Fibroblast of gingiva (primary cell): ENCODE measurements around the gene VWA3B.

Experiments
- DNase-seq: peaks from one replicate; pipeline ENCODE4 v3.0.0-alpha.2; 2011; ENCODE audit warnings: low read depth

Gene VWA3B

GRCh38 chr2:98335271-98335670 lies 248.3 kb downstream of the VWA3B start:
- no peak for DNase-seq

- no peak for DNase-seq
Measured at GRCh38 chr2:98341241-98341640, 254.3 kb downstream of the VWA3B start.

- DNase-seq = no peak
Measured at GRCh38 chr2:98343285-98343684, 256.3 kb downstream of the VWA3B start.

- no peak for DNase-seq
Measured at GRCh38 chr2:98346311-98347236, 259.6 kb downstream of the VWA3B start, which contains the start of gene CNGA3. TSS of gene CNGA3 (plus strand) at chr2:98346456. CDS start at chr2:98369976, 23,520 bp downstream.

- DNase-seq = no peak
Measured at GRCh38 chr2:98347298-98348065, 260.5 kb downstream of the VWA3B start.

GRCh38 chr2:98348066-98348561 lies 261.1 kb downstream of the VWA3B start:
- no peak for DNase-seq

- DNase-seq = no peak
Measured at GRCh38 chr2:98350411-98350810, 263.4 kb downstream of the VWA3B start.

- no peak for DNase-seq
Measured at GRCh38 chr2:98355881-98356280, 268.9 kb downstream of the VWA3B start.

- no peak for DNase-seq
Measured at GRCh38 chr2:98356729-98357128, 269.8 kb downstream of the VWA3B start.

GRCh38 chr2:98357849-98358248 lies 270.9 kb downstream of the VWA3B start:
- no peak for DNase-seq

GRCh38 chr2:98359986-98360385 lies 273.0 kb downstream of the VWA3B start:
- no peak for DNase-seq
